ENCODE data around the gene KCNJ4.

Gene KCNJ4

DNA sequence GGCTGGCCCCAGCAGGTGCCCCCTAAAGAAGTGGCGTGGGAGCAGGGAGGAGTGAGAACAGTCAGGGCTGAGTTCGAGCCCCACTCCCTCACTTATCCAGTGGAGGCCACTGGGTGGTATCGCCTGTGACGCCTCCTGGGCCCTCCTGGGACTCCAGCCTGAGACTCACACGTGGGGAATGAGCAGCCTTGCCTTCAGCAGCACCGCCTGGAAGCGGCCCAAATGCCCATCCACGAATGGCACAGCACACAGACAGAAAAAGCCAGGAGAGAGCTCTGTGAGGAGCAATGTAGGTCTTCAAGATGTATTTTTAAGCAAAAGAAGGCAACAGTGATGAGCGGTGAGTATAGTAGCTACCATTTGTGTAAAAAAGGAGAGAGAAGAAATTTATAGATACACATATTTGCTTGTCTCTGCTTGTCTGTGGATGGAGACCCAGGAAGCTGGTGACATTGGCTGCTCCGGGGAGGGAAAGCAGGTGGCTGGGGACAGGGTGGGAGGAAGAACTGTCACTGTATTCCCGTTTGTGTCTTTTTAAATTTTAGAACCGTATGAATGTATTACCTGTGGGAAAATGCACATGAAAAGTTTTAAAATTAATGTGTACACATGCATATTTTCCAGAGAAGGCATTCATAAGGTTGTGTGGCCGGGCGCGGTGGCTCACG lies 13.2 kb downstream of the KCNJ4 start:
- in situ Hi-C loops (cut with HindIII; ENCODE audit: low sequenced_read_pairs), result no loop called here
- no peak overlapping the region for H3K4me3 ChIP-seq (ENCODE audit: low read depth, low read length)
- no peak for TF ChIP-seq CTCF (IDR thresholded peaks at IDR 0.05; ENCODE audit: low read depth, low read length, missing control alignments)
- DNase-seq (ENCODE audit: low read depth), result no peak

GRCh38 chr22:38440747-38441350 lies 14.2 kb downstream of the KCNJ4 start:
- DNase-seq (ENCODE audit: low read depth), result no peak
- in situ Hi-C loops (cut with HindIII; ENCODE audit: low sequenced_read_pairs), result no loop called here
- H3K4me3 ChIP-seq (ENCODE audit: low read depth, low read length), result no peak overlapping the region
- TF ChIP-seq CTCF (IDR thresholded peaks at IDR 0.05; ENCODE audit: low read depth, low read length, missing control alignments), result no peak

DNA sequence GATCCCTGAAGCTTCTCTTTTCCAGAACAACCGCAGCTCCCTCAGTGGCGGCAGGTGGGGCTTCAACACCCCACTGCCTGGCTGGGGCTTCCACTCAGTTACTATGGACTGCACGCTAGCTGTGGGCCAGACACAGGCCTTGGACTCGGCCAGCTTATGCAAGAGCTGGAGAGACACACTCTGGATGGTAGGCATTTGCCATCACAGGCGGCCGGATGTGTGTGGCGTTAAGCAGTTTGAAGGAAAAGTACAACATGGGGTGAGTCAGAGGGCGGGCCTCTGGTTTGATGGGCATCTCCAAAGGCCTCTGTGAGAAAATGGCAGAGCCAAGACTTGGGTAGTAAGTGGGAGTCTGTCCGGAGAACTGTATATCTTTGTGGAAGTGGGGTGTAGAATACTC lies 17.6 kb downstream of the KCNJ4 start:
- H3K4me3 ChIP-seq (ENCODE audit: low read depth, low read length), result no peak overlapping the region
- no peak for DNase-seq (ENCODE audit: low read depth)
- in situ Hi-C loops (cut with HindIII; ENCODE audit: low sequenced_read_pairs), result no loop called here
- TF ChIP-seq CTCF (IDR thresholded peaks at IDR 0.05; ENCODE audit: low read depth, low read length, missing control alignments), result no peak

DNA sequence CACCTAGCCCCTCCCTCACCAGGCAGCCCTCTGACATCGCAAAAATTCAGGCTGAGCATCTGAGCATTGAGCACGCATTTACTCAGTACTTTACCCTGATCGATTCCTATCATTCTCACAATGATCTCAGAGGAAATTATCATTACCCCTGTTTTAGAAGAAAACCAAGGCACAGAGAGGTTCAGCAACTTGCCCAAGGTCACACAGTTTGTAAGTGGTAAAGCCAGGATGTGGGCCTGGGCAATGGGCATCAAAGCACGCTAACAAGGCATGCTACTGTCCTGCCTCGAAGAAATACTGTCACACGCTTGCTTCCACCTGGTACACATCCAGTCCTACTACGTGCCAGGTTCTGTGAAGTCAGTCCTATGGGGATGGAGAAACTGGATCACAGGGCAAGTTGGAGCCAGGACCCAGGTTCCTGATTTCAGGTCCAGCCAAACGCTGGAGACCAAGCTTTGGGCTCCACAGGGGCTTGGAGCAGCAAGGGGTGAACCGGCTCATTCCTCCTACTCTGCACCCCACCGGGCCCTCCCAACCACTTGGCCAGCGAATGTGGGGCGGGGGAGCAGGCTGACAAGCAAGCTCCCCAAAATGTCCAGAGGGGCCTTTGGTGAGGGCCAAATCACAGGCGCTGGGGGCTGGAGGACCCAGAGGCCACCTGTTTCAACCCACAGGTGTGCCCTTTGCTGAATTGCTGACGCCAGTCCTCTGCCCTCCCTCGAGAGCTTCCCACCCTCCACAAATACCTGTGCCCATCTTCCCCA lies 18.2 kb downstream of the KCNJ4 start:
- no peak for DNase-seq (ENCODE audit: low read depth)
- in situ Hi-C loops (cut with HindIII; ENCODE audit: low sequenced_read_pairs), result no loop called here

DNA sequence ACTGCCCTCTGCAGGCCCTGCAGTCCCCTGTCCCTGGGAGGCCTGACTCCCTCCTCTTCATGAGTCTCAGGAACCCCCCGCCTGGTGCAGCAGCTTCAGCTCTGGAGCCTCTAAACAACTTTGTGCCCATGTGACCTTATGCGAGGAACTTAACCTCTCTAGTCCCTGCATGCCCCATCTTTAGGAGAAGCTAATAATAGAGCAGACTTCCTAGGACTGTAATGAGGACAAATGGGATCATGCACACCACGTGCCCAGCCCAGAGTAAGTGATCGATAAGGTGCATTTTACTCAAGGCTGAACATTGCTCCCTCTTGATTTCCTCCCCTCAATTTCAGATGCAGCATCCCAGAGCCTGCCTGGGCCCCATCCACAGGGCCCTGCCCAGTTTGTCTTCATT lies 19.0 kb downstream of the KCNJ4 start:
- H3K4me3 ChIP-seq (ENCODE audit: low read depth, low read length), result no peak overlapping the region
- no peak for TF ChIP-seq CTCF (IDR thresholded peaks at IDR 0.05; ENCODE audit: low read depth, low read length, missing control alignments)
- no peak for DNase-seq (ENCODE audit: low read depth)
- in situ Hi-C loops (cut with HindIII; ENCODE audit: low sequenced_read_pairs), result no loop called here

More for the DNA sequence above, 18.2 kb downstream of the KCNJ4 start:
- no peak for TF ChIP-seq CTCF (IDR thresholded peaks at IDR 0.05; ENCODE audit: low read depth, low read length, missing control alignments)
- H3K4me3 ChIP-seq (ENCODE audit: low read depth, low read length), result no peak overlapping the region

- DNase-seq (ENCODE audit: low read depth), result no peak
- in situ Hi-C loops (cut with HindIII; ENCODE audit: low sequenced_read_pairs), result no loop called here
- no peak for TF ChIP-seq CTCF (IDR thresholded peaks at IDR 0.05; ENCODE audit: low read depth, low read length, missing control alignments)
Observed at GRCh38 chr22:38435010-38435409, 20.0 kb downstream of the KCNJ4 start.

More at GRCh38 chr22:38435010-38435409, 20.0 kb downstream of the KCNJ4 start:
- H3K4me3 ChIP-seq (ENCODE audit: low read depth, low read length), result no peak overlapping the region

All from astrocyte of the cerebellum (primary cell).